ENCODE measurements around the gene RBM15B.
A peak's percentile ranks its signal among the peaks of the same experiment; 100 is the strongest.
"Not testable (repeated sequence)": the region's sequence is repeated elsewhere in the genome, so short reads cannot be mapped to it uniquely, and the experiment has no call there.

Gene RBM15B

GRCh38 chr3:51362476-51362875 is 28.6 kb upstream of the RBM15B start:
- TF ChIP-seq CTCF (IDR thresholded peaks at IDR 0.05; ENCODE audit: control insufficient read depth, extremely low read depth, insufficient read depth) = no peak
- no peak overlapping the region for H3K4me3 ChIP-seq (ENCODE audit: low read depth, low read length)
- DNase-seq (ENCODE audit: low read depth) = no peak

- H3K4me3 ChIP-seq (ENCODE audit: low read depth, low read length); DNase-seq (ENCODE audit: low read depth): not testable (repeated sequence)
Observed at GRCh38 chr3:51368276-51368675, 22.8 kb upstream of the RBM15B start.

- DNase-seq (ENCODE audit: low read depth) = no peak
- TF ChIP-seq CTCF (IDR thresholded peaks at IDR 0.05; ENCODE audit: control insufficient read depth, extremely low read depth, insufficient read depth) = peak; percentile 83
- H3K4me3 ChIP-seq (ENCODE audit: low read depth, low read length) = no peak overlapping the region
Observed at GRCh38 chr3:51371943-51372557, 19.0 kb upstream of the RBM15B start.

- TF ChIP-seq CTCF (IDR thresholded peaks at IDR 0.05; ENCODE audit: control insufficient read depth, extremely low read depth, insufficient read depth) = no peak
- DNase-seq (ENCODE audit: low read depth) = no peak
- H3K4me3 ChIP-seq (ENCODE audit: low read depth, low read length) = no peak overlapping the region
Observed at GRCh38 chr3:51373658-51374421, 17.2 kb upstream of the RBM15B start.

- no peak for DNase-seq (ENCODE audit: low read depth)
- TF ChIP-seq CTCF (IDR thresholded peaks at IDR 0.05; ENCODE audit: control insufficient read depth, extremely low read depth, insufficient read depth) = no peak
- H3K4me3 ChIP-seq (ENCODE audit: low read depth, low read length) = no peak overlapping the region
Observed at GRCh38 chr3:51374456-51374855, 16.6 kb upstream of the RBM15B start.

GRCh38 chr3:51375136-51375535 is 15.9 kb upstream of the RBM15B start:
- DNase-seq (ENCODE audit: low read depth) = no peak
- no peak for TF ChIP-seq CTCF (IDR thresholded peaks at IDR 0.05; ENCODE audit: control insufficient read depth, extremely low read depth, insufficient read depth)
- no peak overlapping the region for H3K4me3 ChIP-seq (ENCODE audit: low read depth, low read length)

GRCh38 chr3:51375571-51375970 is 15.5 kb upstream of the RBM15B start:
- no peak for DNase-seq (ENCODE audit: low read depth)
- no peak overlapping the region for H3K4me3 ChIP-seq (ENCODE audit: low read depth, low read length)
- TF ChIP-seq CTCF (IDR thresholded peaks at IDR 0.05; ENCODE audit: control insufficient read depth, extremely low read depth, insufficient read depth) = no peak
